Cardiac septum (tissue), 1 donor: ENCODE data around the gene NR6A1. TPM values are rescaled to one million over a fixed set of nuclear protein-coding genes. Genes with fewer than 3 reads are reported as not detected.
"Not testable (repeated sequence)": the region's sequence is repeated elsewhere in the genome, so short reads cannot be mapped to it uniquely, and the experiment has no call there.

Experiments
- DNase-seq: peaks from one replicate; pipeline ENCODE4 v3.0.0-alpha.2; 2020; ENCODE audit warnings: low spot score
- intact Hi-C: fragments of 100-400 bp; cut with DNase I; formaldehyde crosslinking; loops from one replicate; pipeline ENCODE4 v1.14.0; 2022
- total RNA-seq: library from RNA; stranded (reverse); fragmentation: NEBNext Ultra II Directional; extraction: Animal tissue kit (Norgen Biotek cat#: 25700); gene quantifications from one replicate; pipeline ENCODE4 v1.2.1, GENCODE V29; 2021
- donor health status: DM: no; HTN: no; CAD: no.

The NR6A1 gene
- total RNA-seq, 1 donor from 2014 or later: 2.2 TPM

DNA sequence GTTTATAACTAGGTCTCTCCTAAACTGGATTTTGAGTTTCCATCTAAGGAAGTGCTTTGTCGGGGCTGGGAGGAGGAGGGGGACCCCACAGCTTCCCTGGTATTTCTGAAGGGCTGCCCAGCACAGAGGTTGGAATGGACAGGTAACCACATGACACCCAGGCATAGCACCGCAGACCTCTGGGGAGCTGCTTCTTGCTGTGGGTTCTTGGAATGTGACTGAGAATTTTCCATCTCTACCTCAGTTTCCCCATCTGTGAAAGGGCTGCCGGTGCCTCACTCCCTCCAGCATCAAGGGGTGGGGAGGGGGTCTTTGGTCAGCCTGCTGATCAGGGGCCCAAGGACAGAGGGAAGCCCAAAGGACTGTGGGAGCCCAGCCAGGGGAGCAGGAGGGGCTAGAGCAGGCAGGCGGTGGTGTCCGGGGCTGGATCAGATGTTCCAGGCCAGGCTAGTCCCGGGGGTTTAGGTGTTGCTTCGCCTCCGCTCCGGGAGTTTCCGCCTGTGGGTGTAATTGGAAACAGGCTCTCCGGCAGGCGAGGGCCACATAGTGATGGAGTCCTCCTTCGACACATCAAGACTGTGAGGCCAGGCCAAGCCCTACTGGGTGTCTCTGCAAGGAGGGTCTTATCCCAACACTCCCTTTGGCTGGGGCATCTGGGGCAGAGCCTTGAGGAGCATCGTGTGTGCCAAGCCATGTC is 9.1 kb upstream of the NR6A1 start:
- intact Hi-C loops: no loop called here

DNA sequence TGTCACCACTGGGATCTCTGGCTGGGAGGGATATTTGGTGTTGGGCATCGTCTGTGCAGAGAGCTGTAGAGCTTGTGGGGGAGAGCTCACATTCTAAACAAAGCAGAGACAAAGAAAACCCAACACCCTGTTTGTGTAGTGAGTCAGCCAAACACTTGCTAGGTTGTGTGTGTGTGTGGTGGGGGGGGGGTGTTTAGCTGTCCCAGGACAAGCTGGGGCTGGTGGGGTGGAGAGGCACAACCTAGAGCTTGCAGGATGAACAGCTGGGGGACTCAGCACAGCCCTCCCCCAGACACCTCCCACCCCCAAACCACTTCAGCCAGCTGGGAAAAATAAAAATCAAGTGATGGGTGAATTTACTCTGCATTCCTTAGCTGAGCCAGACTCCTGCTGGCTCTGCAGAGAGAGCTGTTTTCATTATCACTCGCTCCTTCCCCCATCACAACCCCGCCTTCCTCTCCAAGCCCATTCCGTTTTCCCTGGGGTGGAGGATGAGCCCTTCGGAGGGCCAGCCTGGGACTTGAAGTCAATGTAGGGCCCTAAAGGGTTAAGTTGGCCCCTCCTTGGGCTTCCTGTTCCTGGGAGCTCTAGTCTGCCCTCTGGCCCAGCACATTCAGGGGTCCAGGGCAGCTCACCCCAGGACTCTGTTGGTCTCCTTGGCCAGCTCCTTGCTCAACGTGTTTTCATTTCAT is 8.4 kb upstream of the NR6A1 start:
- DNase-seq: peak; percentile 60
- intact Hi-C loops: loop anchor here (5.0 to 10.0 kb wide), 3 partner anchors 53 to 595 kb away; partner anchors contain the start of gene SCAI

More for the DNA sequence above, 9.1 kb upstream of the NR6A1 start:
- DNase-seq: peak; percentile 75

DNA sequence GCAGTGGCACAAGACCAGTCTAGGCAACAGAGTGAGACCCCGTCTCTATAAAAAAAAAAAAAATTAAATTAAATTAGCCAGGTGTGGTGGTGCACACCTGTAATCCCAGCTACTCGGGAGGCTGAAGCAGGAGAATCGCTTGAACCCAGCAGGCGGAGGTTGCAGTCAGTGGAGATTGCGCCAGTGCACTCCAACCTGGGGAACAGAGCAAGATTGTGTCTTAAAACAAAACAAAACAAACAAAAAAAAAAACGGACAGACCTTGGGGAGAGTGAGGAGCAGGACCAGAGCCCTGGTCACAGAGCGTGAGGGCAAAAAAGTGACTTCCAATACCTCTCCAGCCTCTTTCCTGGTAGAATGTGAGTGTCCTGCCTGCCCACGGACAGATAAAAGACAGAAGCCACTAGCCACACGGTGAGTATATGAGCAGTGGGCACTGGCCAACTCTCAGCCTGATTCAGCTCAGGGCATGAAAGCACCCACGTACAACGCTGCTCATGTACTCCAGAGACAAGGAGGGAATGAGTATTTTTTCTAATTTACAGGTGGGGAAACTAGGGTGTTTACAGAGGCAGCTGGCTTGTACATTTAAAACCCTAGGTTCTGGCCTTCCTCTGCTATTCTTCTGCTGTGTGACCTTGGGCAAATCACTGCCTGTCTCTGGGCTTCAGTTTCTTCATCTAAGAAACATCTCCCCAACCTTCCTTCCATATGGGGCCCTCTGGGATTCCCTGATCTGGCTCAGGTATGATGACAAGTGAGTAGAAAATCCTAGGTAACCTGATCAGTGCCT is 7.7 kb upstream of the NR6A1 start:
- intact Hi-C loops: loop anchor here (5.0 to 10.0 kb wide), 3 partner anchors 54 to 596 kb away; partner anchors contain the start of gene SCAI
- peak; percentile 57 for DNase-seq

DNA sequence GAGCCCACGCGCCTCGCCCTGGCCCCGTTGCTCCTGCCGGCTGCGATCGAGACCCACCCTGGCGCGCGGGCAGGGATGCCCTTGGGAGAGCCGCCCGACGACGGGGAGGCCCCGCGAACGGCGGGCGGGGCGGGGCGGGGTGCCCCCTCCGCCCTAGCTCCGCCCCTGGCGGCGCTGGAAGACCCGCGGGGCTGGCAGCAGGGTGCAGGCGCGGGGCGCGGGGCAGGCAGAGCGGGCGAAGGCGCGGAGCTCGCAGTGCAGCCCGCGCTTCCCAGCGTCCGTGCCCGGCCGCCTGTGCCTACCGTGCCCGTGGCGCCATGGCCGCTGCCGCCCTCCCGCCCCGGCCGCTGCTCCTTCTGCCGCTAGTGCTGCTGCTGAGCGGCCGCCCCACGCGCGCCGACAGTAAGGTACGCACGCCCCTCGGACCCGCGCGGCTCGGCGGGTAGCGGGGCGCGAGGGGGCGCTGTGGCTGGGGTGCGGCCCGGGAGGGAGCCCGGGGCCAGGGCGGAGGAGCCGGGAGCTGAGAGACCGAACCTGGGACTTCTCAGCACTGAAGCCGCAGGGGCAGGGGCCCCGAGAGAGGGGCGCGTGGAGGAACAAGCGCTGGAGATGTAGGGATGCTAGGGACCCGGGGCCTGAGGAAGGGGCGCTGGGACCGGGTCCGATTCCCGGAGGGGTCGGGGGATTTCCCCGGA is 6.0 kb upstream of the NR6A1 start, which contains the start of gene OLFML2A:
OLFML2A (plus strand) TSS at position 180 of the 695 bp plus-strand sequence; CDS start at position 318, 138 bp downstream.
- DNase-seq: peak; percentile 76
- intact Hi-C loops: loop anchor here (5.0 to 10.0 kb wide), 3 partner anchors 55 to 598 kb away; partner anchors contain the start of gene SCAI

DNA sequence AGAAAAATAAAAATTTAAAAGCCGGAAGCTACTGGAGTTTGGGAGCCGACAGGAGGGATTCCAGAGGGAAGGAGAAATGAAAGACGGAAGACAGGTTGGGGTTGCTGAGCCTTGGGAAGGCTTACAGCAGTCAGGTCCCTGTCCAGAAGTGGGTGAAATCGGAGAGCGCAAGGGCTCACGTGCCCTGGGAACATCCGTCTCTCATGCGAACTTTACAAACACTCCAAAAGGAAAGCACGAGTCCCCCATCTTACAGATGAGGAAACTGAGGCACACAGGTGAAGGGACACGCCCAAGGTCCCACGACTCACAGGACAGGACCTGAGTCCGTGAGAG is 5.5 kb upstream of the NR6A1 start:
- DNase-seq: peak; percentile 33
- intact Hi-C loops: loop anchor here (5.0 to 10.0 kb wide), 3 partner anchors 56 to 598 kb away; partner anchors contain the start of gene SCAI

DNA sequence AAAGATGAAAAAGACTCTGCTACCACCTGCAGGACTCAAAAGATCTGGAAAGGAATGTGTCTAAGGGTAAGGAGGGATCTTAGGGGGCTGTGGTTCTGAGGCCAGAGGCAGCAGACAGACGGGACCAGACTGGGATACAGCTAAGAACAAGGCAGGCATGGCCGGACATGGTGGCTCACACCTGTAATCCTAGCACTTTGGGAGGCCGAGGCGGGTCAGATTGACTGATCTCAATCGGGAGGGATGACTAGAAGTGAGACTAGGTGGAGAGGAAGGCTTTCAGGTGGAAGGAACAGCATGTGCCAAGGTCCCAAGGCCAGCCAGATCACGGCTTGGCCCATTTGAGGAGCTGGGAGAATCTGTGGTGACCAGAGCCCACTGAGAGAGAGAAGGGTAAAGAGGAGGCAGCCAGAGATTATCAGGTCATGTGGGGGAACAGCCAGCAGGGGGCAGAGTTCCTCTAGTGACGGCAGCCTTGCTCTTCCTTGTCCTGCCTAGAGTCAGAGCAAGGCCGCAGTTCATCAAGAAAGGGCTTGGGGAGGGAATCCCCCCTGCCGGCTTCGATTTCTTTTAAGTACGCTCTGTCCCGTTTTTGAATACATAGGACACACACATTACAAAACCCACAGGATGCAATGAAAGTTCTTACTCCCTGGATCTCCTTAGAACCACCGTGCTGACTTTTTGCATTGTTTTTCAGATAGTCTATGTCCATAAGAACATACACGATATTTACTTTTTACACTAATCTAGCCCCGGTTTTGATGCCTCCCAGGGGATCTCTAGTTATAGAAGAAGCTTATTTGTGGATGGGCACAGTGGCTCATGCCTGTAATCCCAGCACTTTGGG is 3.2 kb upstream of the NR6A1 start:
- no peak for DNase-seq
- intact Hi-C loops: loop anchor here (1.0 to 10.0 kb wide), 3 partner anchors 79 to 600 kb away; partner anchors contain the start of genes SCAI and WDR38

DNA sequence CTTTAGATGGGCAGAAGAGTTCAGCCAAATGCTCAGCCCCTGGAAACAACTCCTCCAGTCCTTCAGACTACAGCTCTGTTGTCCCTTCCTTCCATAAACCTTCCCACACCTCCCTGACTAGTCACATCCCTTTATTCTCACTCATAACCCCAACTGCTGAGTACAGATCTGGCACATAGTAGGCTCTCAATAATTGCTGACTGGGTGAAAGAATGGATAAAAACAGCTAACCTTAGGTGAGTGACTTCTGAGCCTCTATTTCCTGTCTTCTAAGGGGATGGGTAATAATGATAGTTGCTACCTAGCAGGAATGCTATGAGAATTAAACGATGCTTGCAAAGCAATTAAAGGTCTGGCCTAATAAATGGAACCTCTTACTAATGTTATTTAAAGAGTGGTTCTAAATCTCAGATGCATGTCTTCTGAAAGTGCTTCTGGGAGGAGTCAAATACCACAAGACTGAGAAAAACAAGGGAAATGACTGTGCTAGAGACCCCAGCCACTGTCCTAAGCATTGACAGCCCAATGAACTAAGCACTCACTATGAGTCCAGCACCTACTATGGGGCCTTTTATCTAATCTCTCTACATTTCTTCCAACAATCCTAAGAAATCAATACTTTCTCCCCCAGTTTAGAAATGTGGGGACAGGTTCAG is 2.5 kb upstream of the NR6A1 start:
- DNase-seq: no peak
- intact Hi-C loops: loop anchor here (1.0 to 10.0 kb wide), 4 partner anchors 80 to 601 kb away; partner anchors contain the start of genes GOLGA1, SCAI and WDR38

DNA sequence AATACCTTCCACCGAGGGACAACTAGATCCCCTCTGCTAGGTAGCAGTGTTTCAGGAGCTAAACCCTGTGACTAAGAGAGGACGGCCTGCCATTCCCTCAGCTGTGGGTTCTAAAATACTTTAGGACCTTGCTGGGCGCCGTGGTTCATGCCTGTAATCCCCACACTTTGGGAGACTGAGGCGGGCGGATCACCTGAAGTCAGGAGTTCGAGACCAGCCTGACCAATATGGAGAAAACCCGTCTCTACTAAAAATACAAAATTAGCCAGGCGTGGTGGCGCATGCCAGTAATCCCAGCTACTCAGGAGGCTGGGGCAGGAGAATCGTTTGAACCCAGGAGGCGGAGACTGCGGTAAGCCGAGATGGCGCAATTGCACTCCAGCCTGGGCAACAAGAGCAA is 1.8 kb upstream of the NR6A1 start:
- DNase-seq: not testable (repeated sequence)

DNA sequence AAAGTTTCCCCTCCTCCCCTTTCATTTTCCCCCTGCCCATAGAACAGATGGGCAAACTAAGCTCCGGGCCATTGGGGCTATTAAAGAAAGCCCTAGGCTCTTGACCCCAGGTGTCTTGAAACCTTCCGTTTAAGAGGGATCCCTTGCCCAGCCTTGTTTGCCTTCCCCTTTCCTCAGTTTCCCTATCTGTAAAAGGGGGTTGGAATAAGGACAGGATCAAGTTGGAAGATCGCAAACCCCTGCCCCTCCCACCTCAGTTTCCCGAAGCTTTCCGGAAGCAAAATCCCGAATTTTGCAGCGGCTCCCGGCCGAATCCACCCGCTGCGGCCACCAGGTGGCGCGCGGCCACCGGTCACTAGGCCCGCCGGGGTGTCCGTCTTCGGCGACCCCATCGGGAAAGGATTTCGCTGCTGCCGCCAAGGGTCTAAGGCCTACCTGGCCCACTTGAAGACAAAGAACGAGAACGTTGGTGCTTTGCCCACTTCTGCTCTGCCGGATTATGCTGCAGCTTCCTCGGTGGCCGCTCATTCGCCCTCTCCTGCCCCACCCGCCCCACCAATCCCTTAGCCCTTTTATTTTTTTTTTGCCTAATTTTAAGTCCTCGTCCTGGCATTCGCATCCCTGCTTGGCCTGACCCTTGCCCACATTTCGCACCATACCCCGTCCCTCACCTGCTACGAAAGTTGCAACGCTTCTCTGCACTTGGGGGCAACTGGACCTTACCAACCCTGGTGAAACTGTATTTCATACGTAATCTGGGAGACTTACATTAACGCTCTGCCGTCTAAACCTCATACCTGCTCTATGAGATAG is 962 bp upstream of the NR6A1 start:
- peak; percentile 83 for DNase-seq
- intact Hi-C loops: loop anchor here (2.0 to 10.0 kb wide), 3 partner anchors 169 to 603 kb away; partner anchors contain the start of genes GOLGA1 and SCAI

More for the DNA sequence above, 1.8 kb upstream of the NR6A1 start:
- intact Hi-C loops: loop anchor here (2.0 to 10.0 kb wide), 3 partner anchors 168 to 602 kb away; partner anchors contain the start of genes GOLGA1 and SCAI

DNA sequence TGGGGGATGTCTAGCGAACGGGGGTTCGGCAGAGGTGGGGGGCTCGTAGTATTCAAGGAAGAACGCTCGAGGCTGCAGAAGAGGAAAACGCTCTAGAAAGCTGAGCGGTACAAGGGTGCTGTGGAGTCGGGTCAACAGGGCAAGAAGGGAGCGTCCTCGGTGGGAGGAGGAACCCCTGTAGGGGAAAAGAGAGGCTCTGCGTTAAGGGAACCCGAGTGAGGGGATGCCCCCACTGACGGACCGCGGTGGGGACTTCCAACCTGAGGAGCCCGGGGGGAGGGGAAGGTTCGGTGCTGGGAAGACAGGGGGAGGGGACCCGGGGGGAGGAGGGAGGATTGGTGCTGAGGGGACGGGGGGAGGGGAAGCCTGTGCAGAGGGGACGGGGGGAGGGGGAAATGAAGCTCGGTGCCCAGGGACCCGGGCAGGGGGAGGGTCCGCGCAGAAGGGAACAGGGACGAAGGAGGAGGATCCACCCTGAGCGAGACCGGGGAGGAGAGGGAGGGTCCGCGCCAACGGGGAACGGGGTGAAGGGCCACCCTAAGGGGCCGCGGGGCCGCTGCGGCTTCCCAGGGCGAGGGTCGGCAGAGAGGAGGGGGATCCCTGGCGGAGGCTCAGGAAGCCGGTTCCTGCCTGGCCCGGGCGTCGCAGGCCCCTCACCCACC is 621 bp downstream of the NR6A1 start:
- intact Hi-C loops: loop anchor here (10.0 kb wide), 2 partner anchors 374 to 604 kb away; partner anchors contain the start of gene SCAI

DNA sequence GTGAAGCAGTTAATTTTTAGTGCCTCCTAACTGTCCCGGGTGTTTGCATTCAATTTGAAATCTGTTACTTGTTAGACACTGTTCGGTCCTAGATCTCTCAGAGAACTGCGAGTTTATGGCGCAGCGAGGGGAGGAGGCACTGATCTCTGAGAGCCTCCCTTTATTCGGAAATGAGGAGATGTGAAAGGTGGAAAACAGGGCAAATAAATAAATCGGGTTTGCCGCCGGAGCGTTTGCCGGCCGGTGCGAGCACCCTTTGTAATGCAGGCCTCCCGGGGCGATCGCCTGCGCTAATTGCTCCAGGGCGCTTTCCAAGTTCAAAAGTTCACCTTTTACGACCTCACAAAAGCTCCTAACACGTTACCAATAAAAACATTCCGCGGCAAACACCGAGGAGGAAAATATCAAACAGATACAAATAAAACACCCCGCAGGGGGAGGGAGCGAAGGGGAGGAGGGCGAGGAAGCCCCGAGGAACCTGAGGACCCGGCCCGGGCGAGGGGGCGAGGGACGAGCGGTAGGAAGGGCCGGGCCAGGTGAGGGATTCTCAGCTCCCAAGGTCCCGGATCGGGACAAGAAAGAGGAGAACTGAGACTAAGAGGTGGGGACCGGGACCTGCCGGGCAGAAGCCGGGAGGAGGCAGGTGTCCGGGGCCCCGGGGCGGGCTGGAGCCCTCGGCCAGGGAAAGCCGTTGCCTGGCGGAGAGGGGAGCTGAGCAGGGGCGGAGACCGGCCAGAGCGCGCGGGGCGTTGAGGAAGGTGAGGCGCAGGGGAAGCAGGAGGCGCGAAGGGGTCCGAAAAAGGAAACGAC is 1.4 kb downstream of the NR6A1 start:
- intact Hi-C loops: loop anchor here (10.0 kb wide), 2 partner anchors 375 to 605 kb away; partner anchors contain the start of gene SCAI
- no peak for DNase-seq

More for the DNA sequence above, 621 bp downstream of the NR6A1 start:
- DNase-seq: peak; percentile 82

DNA sequence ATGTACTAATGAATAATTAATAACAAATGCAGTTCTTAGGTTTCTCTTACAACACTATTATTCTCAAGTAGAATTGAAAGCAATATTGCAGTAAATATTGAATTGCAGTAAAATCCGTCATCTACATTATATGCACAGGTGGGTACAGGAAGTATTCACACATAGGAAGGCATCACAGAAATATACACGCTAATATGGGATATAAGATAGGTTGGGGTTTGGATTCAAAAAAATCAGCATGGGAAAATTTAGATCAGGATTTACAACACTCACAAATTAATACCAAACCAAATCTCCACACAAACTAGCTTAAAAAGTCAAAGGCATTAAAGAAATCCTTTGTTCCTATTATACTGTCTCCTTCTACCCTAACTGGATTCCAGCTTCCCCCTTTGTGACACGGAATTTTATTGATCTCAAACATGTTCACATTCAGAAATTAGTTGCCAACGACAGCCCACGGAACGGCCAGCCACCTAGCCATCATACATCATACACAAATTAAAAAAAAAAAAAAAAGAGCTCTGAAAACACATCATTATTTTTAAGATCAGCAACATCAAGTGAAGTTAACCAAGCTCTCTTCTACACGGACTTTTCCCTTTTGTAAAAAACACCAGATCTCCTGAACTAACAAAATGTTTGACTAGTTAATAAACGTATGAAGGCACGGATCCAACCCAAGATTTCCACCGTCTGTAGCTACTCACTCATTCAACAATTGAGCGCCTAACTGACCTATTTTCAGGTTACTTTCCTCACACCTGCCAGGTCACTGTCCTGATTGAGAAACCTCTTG is 2.2 kb downstream of the NR6A1 start:
- intact Hi-C loops: no loop called here
- no peak for DNase-seq

DNA sequence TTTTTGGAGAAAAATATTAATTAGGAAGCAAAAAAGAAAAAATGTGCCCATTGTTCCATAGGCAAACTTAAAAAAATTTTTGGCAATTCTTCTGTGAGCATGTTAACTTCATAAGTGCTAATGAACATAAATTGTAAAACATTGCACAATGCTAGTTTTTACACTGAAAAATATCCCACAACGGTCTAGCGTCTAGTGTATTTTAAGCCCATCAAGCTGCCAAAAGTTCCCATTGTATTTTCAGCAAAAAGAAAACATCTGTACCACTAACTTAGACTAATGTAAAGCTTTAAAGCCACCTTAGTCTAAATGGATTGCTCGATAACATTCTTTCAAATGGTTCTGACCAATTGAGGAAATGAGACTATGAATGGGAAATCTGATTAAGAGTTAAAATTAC is 2.8 kb downstream of the NR6A1 start:
- no peak for DNase-seq
- intact Hi-C loops: no loop called here

DNA sequence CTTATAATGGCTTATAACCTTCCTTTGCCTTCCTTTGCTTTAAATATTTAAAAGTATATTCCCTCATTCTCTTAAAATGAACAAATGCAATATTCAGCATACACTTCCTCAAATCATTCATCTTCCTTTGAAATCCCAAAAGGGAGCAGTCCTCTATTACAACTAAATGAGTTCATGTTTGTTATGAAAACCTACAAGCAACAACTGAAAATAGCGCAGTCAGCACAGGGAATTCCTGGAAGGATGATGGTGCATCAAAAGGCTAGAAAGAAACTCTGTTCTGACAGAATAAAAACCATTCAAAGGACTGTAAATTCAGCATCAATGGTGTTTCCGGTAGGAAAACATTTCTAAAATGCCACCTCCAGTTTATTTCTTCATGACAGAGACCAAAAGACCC is 3.3 kb downstream of the NR6A1 start:
- intact Hi-C loops: no loop called here
- DNase-seq: no peak
